Measurements from ENCODE around the gene VWC2. TPM values are rescaled to one million over a fixed set of nuclear protein-coding genes. Genes with fewer than 3 reads are reported as not detected.

VWC2 gene
- total RNA-seq, 1 experiment from 2014 or later, result not detected

DNA sequence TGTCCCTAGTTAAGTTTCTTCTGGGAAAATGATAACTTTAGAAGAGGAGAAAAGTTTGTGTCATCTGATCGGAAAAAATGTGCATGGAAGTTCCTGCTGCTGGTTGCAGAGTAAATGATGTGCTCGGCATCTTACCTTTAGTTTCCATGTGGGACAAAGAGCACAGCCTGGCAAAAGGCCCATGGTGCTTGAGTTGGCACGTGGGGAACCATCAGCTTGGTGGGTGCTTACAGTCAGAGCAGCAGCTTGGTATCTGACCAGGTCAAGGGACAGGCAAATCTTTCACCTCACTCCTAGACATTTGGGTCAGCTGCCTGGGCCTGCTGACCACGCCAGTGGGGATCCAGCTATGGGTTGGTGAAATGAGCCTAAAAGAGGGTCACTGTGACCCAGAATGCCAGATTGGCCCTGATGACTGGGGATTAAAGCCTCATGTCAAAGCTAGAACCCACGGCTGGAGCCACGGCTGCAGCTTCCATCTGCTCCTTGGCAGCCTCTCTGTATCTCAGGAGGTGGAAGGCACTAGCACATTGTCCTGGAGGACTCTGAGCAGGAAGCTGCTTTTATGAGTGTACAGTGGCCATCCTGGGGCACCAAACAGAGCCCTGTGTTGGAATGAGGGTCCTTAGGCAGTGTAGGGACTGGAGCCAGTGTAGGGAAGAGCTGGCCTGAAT lies 24.7 kb downstream of the VWC2 start:
- no peaks in the 10 kb centered on the region for H3K9me3 Mint-ChIP-seq (ENCODE audit: unreplicated experiment)
- Histone ChIP-seq H3K36me3 (ENCODE audit: control insufficient read depth, insufficient read depth, low read length) (no peaks in the 10 kb centered on the region), H3K27me3 (replicated peaks; ENCODE audit: control insufficient read depth, insufficient read depth, low read length) (no peaks in the 10 kb centered on the region), H3K9me3 (no peaks in the 10 kb centered on the region), H3K4me3 (ENCODE audit: low read depth, low read length) (no peak overlapping the region), H3K4me1 (no peaks in the 10 kb centered on the region)
- POLR2A ChIA-PET, result no interaction called here
- no peak for DNase-seq
- no peaks in the 10 kb centered on the region for H3K4me1 Mint-ChIP-seq (ENCODE audit: low read depth, unreplicated experiment)
- no peaks in the 10 kb centered on the region for H3K36me3 Mint-ChIP-seq (ENCODE audit: insufficient read depth, unreplicated experiment)
- TF ChIP-seq, protein P1, sequence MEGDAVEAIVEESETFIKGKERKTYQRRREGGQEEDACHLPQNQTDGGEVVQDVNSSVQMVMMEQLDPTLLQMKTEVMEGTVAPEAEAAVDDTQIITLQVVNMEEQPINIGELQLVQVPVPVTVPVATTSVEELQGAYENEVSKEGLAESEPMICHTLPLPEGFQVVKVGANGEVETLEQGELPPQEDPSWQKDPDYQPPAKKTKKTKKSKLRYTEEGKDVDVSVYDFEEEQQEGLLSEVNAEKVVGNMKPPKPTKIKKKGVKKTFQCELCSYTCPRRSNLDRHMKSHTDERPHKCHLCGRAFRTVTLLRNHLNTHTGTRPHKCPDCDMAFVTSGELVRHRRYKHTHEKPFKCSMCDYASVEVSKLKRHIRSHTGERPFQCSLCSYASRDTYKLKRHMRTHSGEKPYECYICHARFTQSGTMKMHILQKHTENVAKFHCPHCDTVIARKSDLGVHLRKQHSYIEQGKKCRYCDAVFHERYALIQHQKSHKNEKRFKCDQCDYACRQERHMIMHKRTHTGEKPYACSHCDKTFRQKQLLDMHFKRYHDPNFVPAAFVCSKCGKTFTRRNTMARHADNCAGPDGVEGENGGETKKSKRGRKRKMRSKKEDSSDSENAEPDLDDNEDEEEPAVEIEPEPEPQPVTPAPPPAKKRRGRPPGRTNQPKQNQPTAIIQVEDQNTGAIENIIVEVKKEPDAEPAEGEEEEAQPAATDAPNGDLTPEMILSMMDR (IDR thresholded peaks at IDR 0.05; ENCODE audit: insufficient read depth in 1 of 2, low read depth in 1 of 2, low read length in 1 of 2, severe bottlenecking in 1 of 2, unreplicated experiment in 1 of 2), result no peak
- intact Hi-C loops (cut with micrococcal nuclease; ENCODE audit: unreplicated experiment), result loop anchor here (10.0 kb wide), 1 partner anchor 703 kb away; no protein-coding TSS in a partner anchor
- H3K27me3 Mint-ChIP-seq (ENCODE audit: insufficient read depth, unreplicated experiment), result peaks cover 8% of the 10 kb centered on the region
- no TSS peak for BruUV-seq (replicated peaks)
- no peak overlapping the region for H3K27ac Mint-ChIP-seq (ENCODE audit: unreplicated experiment)
- no peak overlapping the region for H3K4me3 Mint-ChIP-seq (ENCODE audit: unreplicated experiment)
- CTCF ChIA-PET, result no interaction called here

DNA sequence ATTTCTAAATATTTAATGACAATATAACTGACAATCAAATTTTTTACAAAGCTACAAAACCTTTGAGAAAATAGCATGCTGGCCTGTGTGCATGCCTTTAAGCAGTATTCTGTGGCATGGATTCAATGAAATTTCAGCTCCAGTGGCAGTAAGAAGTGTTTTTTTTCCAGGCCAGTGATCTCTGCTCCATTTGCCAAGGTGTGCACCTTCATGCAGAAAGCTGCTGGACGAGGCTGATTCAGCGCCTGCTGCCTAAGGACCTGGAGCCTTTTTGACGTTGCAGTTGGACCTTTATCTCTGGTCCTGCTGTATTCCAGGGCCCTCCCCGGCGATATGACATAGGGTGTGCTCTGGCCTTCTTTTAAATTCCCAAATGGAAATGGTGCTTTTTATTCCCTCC lies 26.6 kb downstream of the VWC2 start:
- H3K9me3 Mint-ChIP-seq (ENCODE audit: unreplicated experiment), result no peaks in the 10 kb centered on the region
- no peaks in the 10 kb centered on the region for H3K9me3 ChIP-seq
- TF ChIP-seq, protein P1 (IDR thresholded peaks at IDR 0.05; ENCODE audit: insufficient read depth in 1 of 2, low read depth in 1 of 2, low read length in 1 of 2, severe bottlenecking in 1 of 2, unreplicated experiment in 1 of 2), result no peak
- H3K4me3 Mint-ChIP-seq (ENCODE audit: unreplicated experiment), result no peak overlapping the region
- DNase-seq, result no peak
- H3K36me3 ChIP-seq (ENCODE audit: control insufficient read depth, insufficient read depth, low read length), result no peaks in the 10 kb centered on the region
- no peak overlapping the region for H3K4me3 ChIP-seq (ENCODE audit: low read depth, low read length)
- no peak overlapping the region for H3K27ac Mint-ChIP-seq (ENCODE audit: unreplicated experiment)
- no peaks in the 10 kb centered on the region for H3K27me3 ChIP-seq (replicated peaks; ENCODE audit: control insufficient read depth, insufficient read depth, low read length)
- H3K4me1 Mint-ChIP-seq (ENCODE audit: low read depth, unreplicated experiment), result no peaks in the 10 kb centered on the region
- ChIA-PET POLR2A (no interaction called here), CTCF (no interaction called here)
- BruUV-seq (replicated peaks), result no TSS peak
- no peaks in the 10 kb centered on the region for H3K36me3 Mint-ChIP-seq (ENCODE audit: insufficient read depth, unreplicated experiment)
- peaks cover 17% of the 10 kb centered on the region for H3K27me3 Mint-ChIP-seq (ENCODE audit: insufficient read depth, unreplicated experiment)
- H3K4me1 ChIP-seq, result no peaks in the 10 kb centered on the region
- intact Hi-C loops (cut with micrococcal nuclease; ENCODE audit: unreplicated experiment), result no loop called here

DNA sequence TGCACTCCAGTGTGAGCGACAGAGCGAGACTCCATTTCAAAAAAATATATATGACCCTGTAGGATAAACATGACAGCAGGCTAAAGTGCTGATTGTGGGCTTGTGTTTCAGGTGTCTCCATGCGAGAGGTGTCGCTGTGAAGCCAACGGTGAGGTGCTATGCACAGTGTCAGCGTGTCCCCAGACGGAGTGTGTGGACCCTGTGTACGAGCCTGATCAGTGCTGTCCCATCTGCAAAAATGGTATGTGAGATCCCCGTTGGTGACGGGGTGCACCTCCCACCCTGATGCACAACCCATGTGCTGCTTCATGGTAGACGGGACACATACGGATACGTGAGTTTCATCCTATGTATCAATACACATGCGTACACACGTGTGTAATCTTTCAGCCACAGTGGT lies 29.2 kb downstream of the VWC2 start:
- Histone ChIP-seq H3K4me1 (no peaks in the 10 kb centered on the region), H3K4me3 (ENCODE audit: low read depth, low read length) (no peak overlapping the region), H3K9me3 (no peaks in the 10 kb centered on the region), H3K36me3 (ENCODE audit: control insufficient read depth, insufficient read depth, low read length) (no peaks in the 10 kb centered on the region), H3K27me3 (replicated peaks; ENCODE audit: control insufficient read depth, insufficient read depth, low read length) (no peaks in the 10 kb centered on the region)
- Mint-ChIP-seq H3K9me3 (ENCODE audit: unreplicated experiment) (no peaks in the 10 kb centered on the region), H3K4me1 (ENCODE audit: low read depth, unreplicated experiment) (no peaks in the 10 kb centered on the region), H3K4me3 (ENCODE audit: unreplicated experiment) (no peak overlapping the region), H3K36me3 (ENCODE audit: insufficient read depth, unreplicated experiment) (no peaks in the 10 kb centered on the region), H3K27me3 (ENCODE audit: insufficient read depth, unreplicated experiment) (peaks cover 15% of the 10 kb centered on the region), H3K27ac (ENCODE audit: unreplicated experiment) (no peak overlapping the region)
- no TSS peak for BruUV-seq (replicated peaks)
- ChIA-PET POLR2A (no interaction called here), CTCF (no interaction called here)
- intact Hi-C loops (cut with micrococcal nuclease; ENCODE audit: unreplicated experiment), result no loop called here
- TF ChIP-seq, protein P1 (IDR thresholded peaks at IDR 0.05; ENCODE audit: insufficient read depth in 1 of 2, low read depth in 1 of 2, low read length in 1 of 2, severe bottlenecking in 1 of 2, unreplicated experiment in 1 of 2), result no peak
- DNase-seq, result no peak
